ENCODE measurements around the gene TSPAN18. TPM values are rescaled to one million over a fixed set of nuclear protein-coding genes. Genes with fewer than 3 reads are reported as not detected.

Gene TSPAN18
- total and polyA plus RNA-seq, 7 donors, result 5.2 to 21.7 (median 8.0) TPM

- intact Hi-C loops (cut with DNase I), result loop anchor here in 1 of 2 donors (5.0 to 10.0 kb wide), 2 partner anchors 155 to 223 kb away; no protein-coding TSS in a partner anchor
- no peak for TF ChIP-seq CTCF (IDR thresholded peaks at IDR 0.05)
- no peaks in the 10 kb centered on the region for H3K9me3 ChIP-seq
- H3K4me3 ChIP-seq, result no peak overlapping the region
- peaks cover 0 to 5% (median 0%) of the 10 kb centered on the region in 3 donors for H3K27me3 ChIP-seq (ENCODE audit: insufficient read depth in 3 of 3, low read length in 2 of 3)
- H3K36me3 ChIP-seq (ENCODE audit: insufficient read depth in 1 of 2, low read depth in 1 of 2), result no peaks in the 10 kb centered on the region
- ATAC-seq (no peak), DNase-seq (no peak)
- H3K4me1 ChIP-seq, result no peaks in the 10 kb centered on the region
- H3K27ac ChIP-seq, result no peak overlapping the region
- WGBS, 3 donors, result 77 to 85% (median 77%) methylated on average over 6 of the region's 6 CpGs
These were observed 50.7 kb downstream of the TSPAN18 start for GRCh38 chr11:44777209-44778194.

GRCh38 chr11:44778195-44779100, 51.7 kb downstream of the TSPAN18 start:
- Histone ChIP-seq H3K4me1 (no peaks in the 10 kb centered on the region), H3K4me3 (no peak overlapping the region), H3K9me3 (no peaks in the 10 kb centered on the region), H3K27me3 (ENCODE audit: insufficient read depth in 3 of 3, low read length in 2 of 3) (peaks cover 0 to 3% (median 0%) of the 10 kb centered on the region in 3 donors), H3K36me3 (ENCODE audit: insufficient read depth in 1 of 2, low read depth in 1 of 2) (no peaks in the 10 kb centered on the region), H3K27ac (no peak overlapping the region)
- ATAC-seq (no peak), DNase-seq (no peak)
- intact Hi-C loops (cut with DNase I), result loop anchor here in 1 of 2 donors (5.0 to 10.0 kb wide), 2 partner anchors 156 to 224 kb away; no protein-coding TSS in a partner anchor
- WGBS, 3 donors, result 63 to 73% (median 69%) methylated on average over 5 of the region's 5 CpGs
- no peak for TF ChIP-seq CTCF (IDR thresholded peaks at IDR 0.05)

GRCh38 chr11:44779736-44780520, 53.2 kb downstream of the TSPAN18 start:
- WGBS, 3 donors, result 84 to 90% (median 86%) methylated on average over 10 of the region's 10 CpGs
- intact Hi-C loops (cut with DNase I), result loop anchor here in 1 of 2 donors (5.0 to 10.0 kb wide), 2 partner anchors 158 to 225 kb away; no protein-coding TSS in a partner anchor
- DNase-seq, result no peak

More at GRCh38 chr11:44779736-44780520, 53.2 kb downstream of the TSPAN18 start:
- no peak for TF ChIP-seq CTCF (IDR thresholded peaks at IDR 0.05)
- no peaks in the 10 kb centered on the region for H3K4me1 ChIP-seq
- H3K27ac ChIP-seq, result no peak overlapping the region
- no peaks in the 10 kb centered on the region for H3K36me3 ChIP-seq (ENCODE audit: insufficient read depth in 1 of 2, low read depth in 1 of 2)
- no peak overlapping the region for H3K4me3 ChIP-seq
- H3K9me3 ChIP-seq, result no peaks in the 10 kb centered on the region
- H3K27me3 ChIP-seq (ENCODE audit: insufficient read depth in 3 of 3, low read length in 2 of 3), result peaks cover 0 to 2% (median 0%) of the 10 kb centered on the region in 3 donors
- ATAC-seq, result no peak
